ENCODE data around the gene TCIRG1. TPM values are rescaled to one million over a fixed set of nuclear protein-coding genes. Genes with fewer than 3 reads are reported as not detected.

TCIRG1 gene
- total and polyA plus RNA-seq, 4 donors = 32.2 to 96.1 (median 44.5) TPM

DNA sequence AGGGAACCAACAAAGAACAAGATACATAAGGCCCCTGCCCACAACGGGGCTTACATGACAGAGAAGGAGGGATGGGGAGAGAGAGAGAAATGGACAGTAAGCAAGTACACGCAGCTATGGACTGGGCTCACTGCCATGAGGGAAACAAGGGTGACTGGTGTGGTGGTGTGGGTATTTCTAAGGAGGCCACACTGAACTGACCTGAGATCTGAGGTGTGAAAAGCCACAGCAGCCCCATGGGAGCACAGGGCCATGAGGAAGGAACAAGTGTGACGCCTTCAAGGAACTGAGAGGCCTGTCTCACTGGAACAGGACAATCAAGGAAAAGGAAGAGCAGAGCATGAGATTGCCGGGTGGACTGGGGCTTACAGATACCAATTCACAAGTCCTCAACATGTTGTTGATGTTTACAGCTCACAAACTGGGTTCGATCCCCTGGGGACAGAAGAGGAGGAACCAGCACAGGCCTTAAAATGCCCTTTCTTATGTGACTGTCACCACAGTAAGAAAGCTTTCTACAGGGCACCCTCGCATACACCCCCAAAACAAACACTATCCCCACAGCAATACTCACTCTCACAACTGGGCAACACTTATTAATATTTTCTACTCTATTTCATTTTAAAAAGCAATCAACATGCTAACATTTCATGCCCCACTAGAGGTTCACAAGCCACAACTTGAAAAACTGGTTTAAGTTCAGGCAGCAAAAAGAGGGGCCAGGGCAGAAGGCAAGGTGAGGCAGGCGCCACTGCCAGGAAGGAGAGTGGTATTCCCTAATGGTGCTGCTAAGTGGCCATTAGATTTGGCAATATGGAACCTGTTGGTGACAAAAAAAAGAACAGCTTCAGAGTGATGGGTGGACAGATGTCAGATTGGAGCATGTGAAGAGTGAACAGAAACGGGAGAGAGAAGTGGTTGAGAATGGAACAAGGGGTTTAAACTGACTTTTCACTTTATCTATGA lies 39.1 kb downstream of the TCIRG1 start:
- Histone ChIP-seq H3K9me3 (ENCODE audit: control insufficient read depth in 4 of 4, low read length in 3 of 4) (no peaks in the 10 kb centered on the region), H3K9ac (ENCODE audit: low read depth in 1 of 2, low read length in 2 of 2) (no peak overlapping the region), H3K27me3 (ENCODE audit: control insufficient read depth in 4 of 4, insufficient read depth in 4 of 4, low read length in 3 of 4) (no peaks in the 10 kb centered on the region), H3K27ac (ENCODE audit: low read depth in 1 of 2, low read length in 2 of 2) (no peak overlapping the region), H3K4me1 (ENCODE audit: control insufficient read depth in 4 of 4, insufficient read depth in 4 of 4, low read length in 3 of 4) (peaks cover 2 to 34% (median 21%) of the 10 kb centered on the region in 4 donors), H3K4me3 (ENCODE audit: low read depth in 1 of 3, low read length in 3 of 3) (no peak overlapping the region), H3K36me3 (ENCODE audit: control insufficient read depth in 4 of 4, insufficient read depth in 3 of 4, low read depth in 1 of 4, low read length in 3 of 4) (peaks cover 3 to 7% (median 5%) of the 10 kb centered on the region in 4 donors)
- 79% methylated on average over 8 of the region's 8 CpGs for WGBS
- TF ChIP-seq, protein P1, sequence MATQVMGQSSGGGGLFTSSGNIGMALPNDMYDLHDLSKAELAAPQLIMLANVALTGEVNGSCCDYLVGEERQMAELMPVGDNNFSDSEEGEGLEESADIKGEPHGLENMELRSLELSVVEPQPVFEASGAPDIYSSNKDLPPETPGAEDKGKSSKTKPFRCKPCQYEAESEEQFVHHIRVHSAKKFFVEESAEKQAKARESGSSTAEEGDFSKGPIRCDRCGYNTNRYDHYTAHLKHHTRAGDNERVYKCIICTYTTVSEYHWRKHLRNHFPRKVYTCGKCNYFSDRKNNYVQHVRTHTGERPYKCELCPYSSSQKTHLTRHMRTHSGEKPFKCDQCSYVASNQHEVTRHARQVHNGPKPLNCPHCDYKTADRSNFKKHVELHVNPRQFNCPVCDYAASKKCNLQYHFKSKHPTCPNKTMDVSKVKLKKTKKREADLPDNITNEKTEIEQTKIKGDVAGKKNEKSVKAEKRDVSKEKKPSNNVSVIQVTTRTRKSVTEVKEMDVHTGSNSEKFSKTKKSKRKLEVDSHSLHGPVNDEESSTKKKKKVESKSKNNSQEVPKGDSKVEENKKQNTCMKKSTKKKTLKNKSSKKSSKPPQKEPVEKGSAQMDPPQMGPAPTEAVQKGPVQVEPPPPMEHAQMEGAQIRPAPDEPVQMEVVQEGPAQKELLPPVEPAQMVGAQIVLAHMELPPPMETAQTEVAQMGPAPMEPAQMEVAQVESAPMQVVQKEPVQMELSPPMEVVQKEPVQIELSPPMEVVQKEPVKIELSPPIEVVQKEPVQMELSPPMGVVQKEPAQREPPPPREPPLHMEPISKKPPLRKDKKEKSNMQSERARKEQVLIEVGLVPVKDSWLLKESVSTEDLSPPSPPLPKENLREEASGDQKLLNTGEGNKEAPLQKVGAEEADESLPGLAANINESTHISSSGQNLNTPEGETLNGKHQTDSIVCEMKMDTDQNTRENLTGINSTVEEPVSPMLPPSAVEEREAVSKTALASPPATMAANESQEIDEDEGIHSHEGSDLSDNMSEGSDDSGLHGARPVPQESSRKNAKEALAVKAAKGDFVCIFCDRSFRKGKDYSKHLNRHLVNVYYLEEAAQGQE (IDR thresholded peaks at IDR 0.05) = no peak
- TF ChIP-seq HNF4A (conservative IDR thresholded peaks at IDR 0.05) (no peak), GABPA (IDR thresholded peaks at IDR 0.05 in 1 of 2, conservative IDR thresholded peaks at IDR 0.05 in 1 of 2) (no peak), RAD21 (IDR thresholded peaks at IDR 0.05) (no peak), YY1 (IDR thresholded peaks at IDR 0.05) (no peak), NR2F2 (IDR thresholded peaks at IDR 0.05) (no peak), JUND (IDR thresholded peaks at IDR 0.05) (no peak), EGR1 (IDR thresholded peaks at IDR 0.05; ENCODE audit: low read depth in 2 of 2) (no peak), SP1 (IDR thresholded peaks at IDR 0.05) (no peak), HNF4G (IDR thresholded peaks at IDR 0.05) (no peak), FOXA1 (IDR thresholded peaks at IDR 0.05) (no peak), TAF1 (conservative IDR thresholded peaks at IDR 0.05) (no peak)
- TF ChIP-seq, protein P2, sequence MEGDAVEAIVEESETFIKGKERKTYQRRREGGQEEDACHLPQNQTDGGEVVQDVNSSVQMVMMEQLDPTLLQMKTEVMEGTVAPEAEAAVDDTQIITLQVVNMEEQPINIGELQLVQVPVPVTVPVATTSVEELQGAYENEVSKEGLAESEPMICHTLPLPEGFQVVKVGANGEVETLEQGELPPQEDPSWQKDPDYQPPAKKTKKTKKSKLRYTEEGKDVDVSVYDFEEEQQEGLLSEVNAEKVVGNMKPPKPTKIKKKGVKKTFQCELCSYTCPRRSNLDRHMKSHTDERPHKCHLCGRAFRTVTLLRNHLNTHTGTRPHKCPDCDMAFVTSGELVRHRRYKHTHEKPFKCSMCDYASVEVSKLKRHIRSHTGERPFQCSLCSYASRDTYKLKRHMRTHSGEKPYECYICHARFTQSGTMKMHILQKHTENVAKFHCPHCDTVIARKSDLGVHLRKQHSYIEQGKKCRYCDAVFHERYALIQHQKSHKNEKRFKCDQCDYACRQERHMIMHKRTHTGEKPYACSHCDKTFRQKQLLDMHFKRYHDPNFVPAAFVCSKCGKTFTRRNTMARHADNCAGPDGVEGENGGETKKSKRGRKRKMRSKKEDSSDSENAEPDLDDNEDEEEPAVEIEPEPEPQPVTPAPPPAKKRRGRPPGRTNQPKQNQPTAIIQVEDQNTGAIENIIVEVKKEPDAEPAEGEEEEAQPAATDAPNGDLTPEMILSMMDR (IDR thresholded peaks at IDR 0.05; ENCODE audit: low read depth, low read length, missing input control) = no peak
- TF ChIP-seq, protein P3, sequence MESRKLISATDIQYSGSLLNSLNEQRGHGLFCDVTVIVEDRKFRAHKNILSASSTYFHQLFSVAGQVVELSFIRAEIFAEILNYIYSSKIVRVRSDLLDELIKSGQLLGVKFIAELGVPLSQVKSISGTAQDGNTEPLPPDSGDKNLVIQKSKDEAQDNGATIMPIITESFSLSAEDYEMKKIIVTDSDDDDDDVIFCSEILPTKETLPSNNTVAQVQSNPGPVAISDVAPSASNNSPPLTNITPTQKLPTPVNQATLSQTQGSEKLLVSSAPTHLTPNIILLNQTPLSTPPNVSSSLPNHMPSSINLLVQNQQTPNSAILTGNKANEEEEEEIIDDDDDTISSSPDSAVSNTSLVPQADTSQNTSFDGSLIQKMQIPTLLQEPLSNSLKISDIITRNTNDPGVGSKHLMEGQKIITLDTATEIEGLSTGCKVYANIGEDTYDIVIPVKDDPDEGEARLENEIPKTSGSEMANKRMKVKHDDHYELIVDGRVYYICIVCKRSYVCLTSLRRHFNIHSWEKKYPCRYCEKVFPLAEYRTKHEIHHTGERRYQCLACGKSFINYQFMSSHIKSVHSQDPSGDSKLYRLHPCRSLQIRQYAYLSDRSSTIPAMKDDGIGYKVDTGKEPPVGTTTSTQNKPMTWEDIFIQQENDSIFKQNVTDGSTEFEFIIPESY (IDR thresholded peaks at IDR 0.05) = no peak
- TF ChIP-seq, protein P4, sequence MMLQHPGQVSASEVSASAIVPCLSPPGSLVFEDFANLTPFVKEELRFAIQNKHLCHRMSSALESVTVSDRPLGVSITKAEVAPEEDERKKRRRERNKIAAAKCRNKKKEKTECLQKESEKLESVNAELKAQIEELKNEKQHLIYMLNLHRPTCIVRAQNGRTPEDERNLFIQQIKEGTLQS (IDR thresholded peaks at IDR 0.05) = no peak
- no peak for DNase-seq (ENCODE audit: low spot score)
